ENCODE data around the gene ARHGEF19. TPM values are rescaled to one million over a fixed set of nuclear protein-coding genes. Genes with fewer than 3 reads are reported as not detected.
"Not testable (repeated sequence)": the region's sequence is repeated elsewhere in the genome, so short reads cannot be mapped to it uniquely, and the experiment has no call there.

Gene ARHGEF19
- total and polyA plus RNA-seq, 2 of the 4 experiments (the other 2 are of a cell fraction): 4.5 to 16.8 TPM

DNA sequence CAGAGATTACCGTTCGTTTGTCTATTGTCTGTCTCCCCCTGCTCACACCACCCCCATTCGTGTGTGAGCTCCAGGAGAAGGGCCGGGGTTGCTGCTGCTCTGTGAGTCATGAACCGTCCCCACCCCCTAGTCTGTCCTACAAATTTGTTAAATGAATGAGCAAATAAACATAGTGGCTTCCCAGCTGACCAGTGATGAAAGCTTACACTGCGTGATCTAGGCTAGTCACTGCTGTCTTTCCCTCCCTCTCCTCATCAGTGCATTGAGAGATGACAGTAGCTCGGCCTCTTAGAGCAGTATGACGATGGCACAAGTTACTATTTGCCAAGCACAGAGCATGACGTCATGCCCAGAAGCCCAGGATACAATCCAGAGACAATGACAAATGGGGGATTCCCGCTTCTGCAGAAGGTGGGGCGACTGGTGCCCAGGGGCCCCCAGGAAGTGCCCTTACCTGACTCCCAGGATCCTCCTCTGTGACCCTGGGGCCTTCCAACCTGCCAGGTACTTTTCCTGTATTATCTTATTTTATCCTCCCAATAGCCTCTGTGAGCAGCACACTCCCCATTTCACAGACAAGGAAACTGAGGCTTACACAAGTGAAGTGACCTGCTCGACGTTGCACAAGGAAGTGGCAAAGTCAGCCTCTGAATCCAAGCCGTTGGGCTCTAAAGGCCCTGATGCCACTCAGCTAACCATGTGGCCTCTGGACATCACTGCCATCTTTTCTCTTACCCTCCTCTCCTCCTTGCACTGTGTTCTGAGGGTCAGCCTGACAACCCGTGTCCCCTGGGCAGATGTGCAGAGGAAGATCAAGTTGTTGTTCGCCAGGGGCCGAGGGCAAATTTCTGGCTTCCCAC lies 48.0 kb downstream of the ARHGEF19 start (continued):
- TF ChIP-seq MAFK (IDR thresholded peaks at IDR 0.05; ENCODE audit: low read depth, low read length) (peak; percentile 47; the same call in 1 of the 2 replicates), FOS (IDR thresholded peaks at IDR 0.05; ENCODE audit: low read depth, low read length) (peak; percentile 88), CHD1 (IDR thresholded peaks at IDR 0.05; ENCODE audit: low read depth, low read length) (no peak), MAZ (IDR thresholded peaks at IDR 0.05; ENCODE audit: borderline replicate concordance, low read depth, low read length) (peak; percentile 85)

DNA sequence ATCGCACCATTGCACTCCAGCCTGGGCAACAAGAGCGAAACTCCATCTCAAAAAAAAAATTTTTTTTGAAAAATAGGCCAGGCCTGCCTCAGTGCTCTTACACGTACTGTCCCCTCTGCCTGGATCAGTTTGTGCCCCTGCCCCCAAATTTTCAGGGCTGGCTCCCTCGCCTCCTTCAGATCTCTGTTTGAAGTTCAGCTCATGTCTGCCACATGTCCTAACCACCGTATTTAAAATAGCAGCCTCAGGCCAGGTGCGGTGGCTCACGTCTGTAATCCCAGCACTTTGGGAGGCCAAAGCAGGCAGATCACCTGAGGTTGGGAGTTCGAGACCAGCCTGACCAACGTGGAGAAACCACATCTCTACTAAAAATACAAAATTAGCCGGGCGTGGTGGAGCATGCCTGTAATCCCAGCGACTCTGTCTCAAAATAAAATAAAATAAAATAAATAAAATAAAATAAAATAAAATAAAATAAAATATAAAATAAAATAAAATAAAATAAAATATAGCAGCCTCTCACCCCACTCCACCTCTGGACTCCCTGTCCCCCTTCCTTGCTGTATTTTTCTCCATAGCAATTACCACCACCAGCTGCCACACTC lies 48.7 kb downstream of the ARHGEF19 start:
- ATAC-seq (ENCODE audit: low read depth); intact Hi-C loops (cut with micrococcal nuclease); H2BK15ac ChIP-seq (ENCODE audit: low read depth, low read length); H3K23ac ChIP-seq (ENCODE audit: low read depth, low read length); H3K9ac ChIP-seq (ENCODE audit: low read depth, low read length); H3K79me1 ChIP-seq (ENCODE audit: low read depth in 1 of 2, low read length in 2 of 2); in situ Hi-C loops (cut with MboI; ENCODE audit: low sequenced_read_pairs); H3K36me3 ChIP-seq (ENCODE audit: control insufficient read depth, insufficient read depth, low read length); H3K56ac ChIP-seq (ENCODE audit: extremely low read depth, insufficient read depth, low read length); DNase-seq; dilution Hi-C loops (cut with HindIII; ENCODE audit: low sequenced_read_pairs, unreplicated experiment); BruUV-seq (replicated peaks); H3K4me1 ChIP-seq (ENCODE audit: control insufficient read depth, insufficient read depth, low read length); H4K20me1 ChIP-seq (ENCODE audit: insufficient read depth, low read length); H3K9me1 ChIP-seq (ENCODE audit: insufficient read depth, low read length); H3K27me3 ChIP-seq (ENCODE audit: control insufficient read depth, insufficient read depth, low read length); H3K9me3 ChIP-seq (ENCODE audit: control insufficient read depth, insufficient read depth, low read length); H3K4me3 ChIP-seq (ENCODE audit: insufficient read depth, low read depth, low read length): not testable (repeated sequence)
- Histone ChIP-seq H3K4me2 (ENCODE audit: low read depth, low read length) (peak overlapping the region; percentile 33), H3K18ac (ENCODE audit: low read depth, low read length) (0 out of 2 replicates have a peak overlapping the region, but pooled peaks have one; percentile 20), H3K27ac (ENCODE audit: insufficient read depth, low read length) (0 out of 2 replicates have a peak overlapping the region, but pooled peaks have one; percentile 13), H2AK5ac (ENCODE audit: low read depth, low read length) (peak overlapping the region; percentile 72), H2AK9ac (replicated peaks; ENCODE audit: low read depth, low read length, poor library complexity) (peak overlapping the region; percentile 35), H2BK120ac (ENCODE audit: low read depth, low read length) (peak overlapping the region; percentile 64; the same call in 1 of the 2 replicates), H4K91ac (ENCODE audit: insufficient read depth, low read depth, low read length) (0 out of 2 replicates have a peak overlapping the region, but pooled peaks have one; percentile 42), H3K4ac (ENCODE audit: low read depth, low read length) (peak overlapping the region; percentile 80; the same call in 1 of the 2 replicates), H3K14ac (replicated peaks; ENCODE audit: low read depth, low read length) (0 out of 2 replicates have a peak overlapping the region, but pooled peaks have one; percentile 51), H4K5ac (ENCODE audit: low read depth, low read length) (peak overlapping the region; percentile 40; the same call in 1 of the 2 replicates), H4K8ac (ENCODE audit: low read depth in 2 of 2, low read length in 2 of 2) (peak overlapping the region in 1 of 2 experiments; percentile 65; a peak in 1 of 4 replicates), H2BK20ac (ENCODE audit: low read depth, low read length) (peak overlapping the region; percentile 68; the same call in 1 of the 2 replicates), H2BK5ac (ENCODE audit: low read depth, low read length, poor library complexity, severe bottlenecking) (peak overlapping the region; percentile 63), H2AFZ (replicated peaks; ENCODE audit: low read length, poor library complexity) (peak overlapping the region; percentile 61)
- no CpG with 5 or more reads among the region's 12 CpGs for WGBS, 2 experiments (ENCODE audit: extremely low coverage in 2 of 2, insufficient read length in 1 of 2)
- CTCF ChIA-PET: interaction anchor here (0.5 to 1.0 kb wide), 2 partner anchors 9 to 81 kb away, joined by 3 to 7 read pairs; no protein-coding TSS in a partner anchor
- POLR2A ChIA-PET (ENCODE audit: unreplicated experiment): interaction anchor here (0.5 kb wide), 1 partner anchor 11 kb away, joined by 5 read pairs; no protein-coding TSS in a partner anchor
